Hematopoietic multipotent progenitor cell treated with erythropoietin and hydrocortisone succinate and interleukin-3 and kit ligand, for 17 days (in vitro differentiated cells): ENCODE data around the gene FAM222B.
"Not testable (repeated sequence)": the region's sequence is repeated elsewhere in the genome, so short reads cannot be mapped to it uniquely, and the experiment has no call there.

ENCODE experiments used
- DNase-seq: peaks from one replicate; pipeline ENCODE4 v3.0.0-alpha.2; 2015; ENCODE audit warnings: low spot score

Gene FAM222B

DNA sequence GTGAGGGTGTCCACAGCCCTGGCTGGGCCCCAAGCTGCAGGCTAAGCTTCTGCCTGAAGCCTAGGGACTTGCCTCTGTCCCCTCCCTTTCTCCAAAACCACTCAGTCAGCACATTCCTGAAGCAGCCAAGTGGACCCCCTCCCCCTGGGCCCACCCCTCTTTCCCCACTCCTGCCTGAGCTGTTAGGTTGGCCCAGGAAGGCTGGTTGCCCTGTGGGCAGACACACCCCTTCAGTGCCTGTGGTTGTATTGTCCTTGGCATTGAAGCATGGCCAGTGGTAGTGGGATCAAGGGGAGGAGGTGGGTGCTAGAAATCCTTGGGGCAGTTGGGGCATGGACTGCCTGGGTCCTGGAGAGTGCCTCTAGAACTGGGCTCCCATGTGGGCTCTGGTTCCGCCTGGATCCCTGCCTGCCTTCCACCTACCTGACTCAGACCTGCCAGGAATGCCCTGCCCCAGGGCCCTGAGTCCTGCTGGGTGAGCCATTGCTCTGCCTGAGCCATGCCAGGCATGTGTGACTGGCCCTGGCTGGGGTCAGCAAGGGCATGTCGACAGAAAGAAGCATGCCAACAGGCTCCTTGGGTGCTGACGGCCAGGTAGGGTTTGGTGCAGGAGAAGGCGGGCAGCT lies 96.7 kb downstream of the FAM222B start:
- no peak for DNase-seq

DNA sequence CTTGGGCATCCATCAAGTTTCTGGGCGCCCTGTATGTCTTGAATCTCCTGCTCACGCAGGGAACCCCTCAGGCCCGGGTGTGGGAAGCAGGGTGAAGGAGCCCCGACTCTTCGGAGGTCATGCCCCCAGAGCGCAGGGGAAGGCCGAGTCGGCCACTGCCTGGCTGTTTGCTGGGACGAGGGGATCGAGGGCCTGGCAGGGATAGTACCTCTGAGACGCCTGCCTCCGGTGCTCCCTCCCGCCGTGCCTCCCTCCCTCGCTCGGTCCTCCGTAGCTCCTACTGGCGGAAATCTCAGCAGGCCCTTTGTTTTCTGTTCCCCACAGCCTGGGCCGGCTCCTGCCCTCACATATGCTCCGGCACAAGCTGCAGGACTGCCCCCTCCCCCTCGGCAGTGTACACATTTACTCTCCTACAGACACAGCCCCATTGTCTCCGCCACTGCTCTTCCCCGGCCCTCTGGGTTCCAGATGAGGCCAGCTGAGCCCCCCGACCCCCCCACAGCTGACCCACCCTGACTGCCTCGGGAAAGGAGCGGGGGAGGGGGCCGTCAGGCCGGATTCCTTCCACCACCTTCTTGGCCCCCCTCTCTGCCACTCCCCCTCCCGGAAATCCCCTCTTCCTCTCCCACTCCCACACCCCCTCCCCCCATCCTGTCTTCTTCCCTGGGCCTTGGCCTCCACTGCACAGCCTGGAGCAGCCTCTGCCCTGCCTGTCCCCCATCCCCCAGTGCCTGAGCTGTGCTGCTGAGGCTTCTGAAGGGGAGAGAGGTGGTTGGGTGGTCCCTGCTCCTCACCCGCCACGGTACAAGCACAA lies 97.4 kb downstream of the FAM222B start:
- DNase-seq = no peak

DNA sequence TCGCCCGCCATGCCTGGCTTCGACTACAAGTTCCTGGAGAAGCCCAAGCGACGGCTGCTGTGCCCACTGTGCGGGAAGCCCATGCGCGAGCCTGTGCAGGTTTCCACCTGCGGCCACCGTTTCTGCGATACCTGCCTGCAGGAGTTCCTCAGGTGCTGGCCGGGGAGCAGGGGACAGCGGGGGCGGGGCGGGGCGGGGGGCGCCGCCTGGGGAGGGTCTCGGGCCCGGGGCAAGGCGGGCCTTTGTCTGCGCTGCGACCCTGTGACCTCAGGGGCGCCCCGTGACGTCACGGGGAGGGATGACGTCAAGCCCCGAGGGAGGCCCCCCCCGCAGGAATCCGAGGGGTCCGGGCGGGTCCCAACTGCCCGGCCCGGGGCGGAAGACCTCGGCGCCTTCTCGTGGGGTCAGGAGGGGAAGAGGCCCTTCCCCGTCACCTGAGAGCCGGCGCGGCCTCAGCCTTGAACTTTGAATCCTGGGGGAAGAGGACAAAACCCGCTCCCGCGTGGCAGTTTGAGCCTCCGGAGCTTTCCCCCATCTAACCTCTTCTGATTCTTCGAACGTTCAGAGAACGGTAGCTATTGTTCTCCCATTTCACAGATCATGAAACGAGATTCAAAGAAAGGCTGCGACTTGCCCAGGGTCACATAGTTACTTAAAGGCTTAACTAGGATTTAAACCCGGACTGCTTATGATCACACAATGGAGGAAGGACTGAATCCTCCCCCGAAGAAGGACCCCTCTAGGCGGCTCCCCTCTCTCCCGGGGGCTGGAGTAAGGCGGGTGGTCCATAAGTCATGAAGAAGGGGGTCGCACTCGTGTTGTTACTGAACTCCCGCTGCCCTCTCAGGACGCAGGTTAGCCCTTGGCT lies 98.3 kb downstream of the FAM222B start:
- DNase-seq = peak; percentile 65

DNA sequence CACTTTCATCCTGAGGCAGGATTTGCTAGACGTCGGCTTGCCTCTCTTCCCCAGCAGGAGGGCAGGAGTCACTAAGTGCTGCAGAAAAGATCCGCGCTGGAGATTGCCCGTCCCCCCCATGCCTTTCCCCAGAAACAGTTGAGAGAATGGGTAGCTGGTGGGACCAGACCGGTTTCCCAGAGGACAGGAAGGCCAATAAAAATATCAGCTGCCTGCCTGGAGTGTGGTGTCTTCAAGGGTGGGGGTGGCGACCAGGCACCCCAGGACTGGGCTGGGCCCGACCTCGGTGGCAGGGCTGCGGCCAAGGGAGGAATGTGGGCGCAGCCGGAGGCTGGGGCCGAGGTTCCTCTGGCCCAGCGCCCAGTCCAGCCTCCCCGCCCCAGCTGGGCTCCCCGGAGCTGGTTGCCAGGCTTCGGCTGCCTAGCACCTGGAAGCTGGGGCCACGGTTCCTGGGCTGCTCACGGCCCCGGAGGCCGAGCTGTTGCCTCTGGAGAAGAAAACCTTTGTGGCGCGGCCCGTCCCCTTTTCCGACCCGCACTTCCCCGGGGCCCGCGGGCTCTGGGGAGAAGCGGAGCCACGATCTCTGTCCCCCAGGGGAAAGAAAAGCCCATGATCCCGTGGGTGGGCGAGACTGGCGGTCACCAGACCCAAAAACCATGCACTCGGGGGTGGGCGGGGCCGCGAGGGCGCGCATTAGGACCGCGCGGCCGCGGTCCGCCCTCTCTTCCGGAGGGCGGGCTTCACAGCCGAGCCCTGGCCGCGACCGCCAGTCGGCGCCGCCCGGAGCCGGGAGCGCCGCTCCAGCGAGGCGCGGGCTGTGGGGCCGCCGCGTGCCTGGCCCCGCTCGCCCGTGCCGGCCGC lies 99.1 kb downstream of the FAM222B start, which contains the start of gene TRAF4:
Gene TRAF4 (plus strand): TSS at position 769 of the 861 bp plus-strand sequence. CDS start 102 bp downstream, outside the sequence.
- DNase-seq = peak; percentile 77

DNA sequence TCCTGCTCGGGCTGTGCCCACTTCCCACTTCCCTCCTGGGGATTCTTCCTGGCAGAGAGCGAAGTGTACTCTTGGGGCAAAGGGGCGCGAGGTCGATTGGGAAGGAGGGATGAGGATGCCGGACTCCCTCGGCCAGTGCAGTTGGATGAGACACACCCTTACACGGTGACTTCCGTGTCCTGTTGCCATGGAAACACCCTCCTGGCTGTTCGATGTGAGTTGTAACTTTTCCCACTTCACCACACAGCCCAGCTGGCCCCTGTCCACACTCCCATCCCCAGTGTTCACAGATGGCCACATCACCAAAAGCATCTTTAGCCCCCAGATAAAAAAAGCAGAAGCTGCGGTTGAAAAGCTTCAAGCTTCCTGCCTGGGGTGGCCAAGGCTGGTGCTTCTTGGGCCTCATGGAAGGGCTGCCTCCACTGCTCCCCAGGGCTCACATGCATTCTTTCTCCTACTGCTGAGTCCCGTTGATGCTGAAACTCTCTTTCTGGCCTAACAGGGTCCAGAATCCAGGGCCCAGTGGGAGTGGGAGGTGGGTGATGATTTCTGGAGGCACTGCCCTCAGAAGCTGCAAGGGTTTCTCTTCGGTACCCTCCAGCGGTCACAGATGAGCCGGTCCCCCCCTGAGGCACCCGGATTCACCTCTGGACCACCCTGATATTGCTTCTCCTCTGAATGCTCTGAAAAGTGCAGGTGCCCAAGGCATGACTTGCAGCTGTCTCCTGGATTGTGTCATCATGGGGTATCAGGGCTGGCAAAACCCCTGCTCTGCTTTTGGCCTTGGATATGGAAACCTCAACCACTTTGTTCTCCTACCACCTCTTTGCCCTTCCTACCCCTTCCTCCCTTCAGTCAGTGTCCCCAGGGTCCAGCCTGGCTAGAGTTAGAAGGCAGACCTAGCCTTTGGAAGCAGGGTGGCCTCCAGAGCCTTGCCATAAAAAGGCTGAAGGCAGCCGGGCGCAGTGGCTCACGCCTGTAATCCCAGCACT lies 100.9 kb downstream of the FAM222B start:
- DNase-seq = no peak

DNA sequence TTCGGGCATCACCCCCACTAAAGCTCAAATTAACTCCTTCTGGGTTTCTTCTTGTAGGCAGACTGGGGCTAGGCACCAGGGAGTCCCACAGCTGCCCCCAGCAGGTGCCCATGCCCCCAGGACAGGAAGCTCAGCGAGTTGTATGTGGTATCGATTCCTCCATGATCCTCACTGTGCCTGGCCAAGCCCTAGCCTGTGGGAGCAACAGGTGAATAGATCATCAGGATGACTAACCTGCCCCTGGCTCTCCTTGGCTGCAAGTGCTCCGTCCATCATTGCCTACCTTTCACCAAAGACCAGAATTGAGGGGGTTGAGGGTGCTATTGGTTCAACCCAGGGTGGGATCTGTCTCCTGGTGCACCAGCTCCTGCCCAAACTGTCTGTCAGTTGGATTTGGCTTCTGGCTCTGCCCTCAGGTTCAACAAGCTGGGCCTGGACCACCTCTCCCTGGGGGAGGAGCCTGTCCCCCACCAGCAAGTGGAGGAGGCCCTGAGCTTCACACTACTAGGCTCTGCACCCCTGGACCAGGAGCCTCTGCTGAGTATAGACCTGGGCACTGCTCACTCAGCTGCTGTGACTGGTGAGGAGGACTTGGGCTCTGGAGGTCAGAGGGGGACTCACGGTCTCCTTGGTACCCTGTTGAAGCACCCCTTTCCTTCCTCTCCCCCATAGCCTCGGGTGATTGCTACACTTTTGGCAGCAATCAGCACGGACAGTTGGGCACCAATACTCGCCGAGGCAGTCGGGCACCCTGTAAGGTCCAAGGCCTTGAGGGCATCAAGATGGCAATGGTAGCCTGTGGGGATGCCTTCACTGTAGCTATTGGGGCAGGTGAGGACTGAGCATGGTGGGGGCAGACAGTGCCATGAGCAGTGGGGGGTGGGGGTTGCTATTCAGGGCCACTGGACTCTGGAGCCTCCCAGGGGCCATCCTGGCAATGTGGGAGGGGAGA lies 101.9 kb downstream of the FAM222B start:
- no peak for DNase-seq

DNA sequence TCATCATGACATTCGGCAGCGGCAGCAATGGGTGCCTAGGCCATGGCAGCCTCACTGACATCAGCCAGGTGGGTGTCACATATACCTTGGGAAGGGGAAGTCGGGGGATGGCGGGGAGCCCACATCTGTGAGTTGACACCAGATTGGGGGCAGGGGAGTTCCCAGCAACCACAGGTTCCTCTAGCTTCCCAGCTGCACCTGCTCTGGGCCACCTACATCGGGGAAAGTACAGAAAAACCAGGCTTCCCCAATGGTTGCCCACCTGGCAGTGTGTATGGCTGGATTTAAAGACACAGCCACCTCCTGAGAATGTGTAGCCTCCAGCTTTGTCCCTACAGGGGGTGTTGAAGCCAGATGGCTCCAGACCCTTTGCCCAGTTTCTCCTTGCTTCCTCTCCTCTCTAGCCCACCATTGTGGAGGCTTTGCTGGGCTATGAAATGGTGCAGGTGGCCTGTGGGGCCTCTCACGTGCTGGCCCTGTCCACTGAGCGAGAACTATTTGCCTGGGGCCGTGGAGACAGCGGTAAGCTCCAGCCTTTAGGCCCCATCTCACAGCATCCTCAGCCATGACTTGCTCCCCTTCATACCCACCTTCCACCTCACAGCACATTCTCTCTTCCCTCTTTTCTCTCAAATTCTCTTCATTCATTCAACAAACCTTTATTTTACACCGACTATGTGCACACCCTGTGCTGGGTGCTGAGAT lies 103.8 kb downstream of the FAM222B start:
- DNase-seq = no peak

DNA sequence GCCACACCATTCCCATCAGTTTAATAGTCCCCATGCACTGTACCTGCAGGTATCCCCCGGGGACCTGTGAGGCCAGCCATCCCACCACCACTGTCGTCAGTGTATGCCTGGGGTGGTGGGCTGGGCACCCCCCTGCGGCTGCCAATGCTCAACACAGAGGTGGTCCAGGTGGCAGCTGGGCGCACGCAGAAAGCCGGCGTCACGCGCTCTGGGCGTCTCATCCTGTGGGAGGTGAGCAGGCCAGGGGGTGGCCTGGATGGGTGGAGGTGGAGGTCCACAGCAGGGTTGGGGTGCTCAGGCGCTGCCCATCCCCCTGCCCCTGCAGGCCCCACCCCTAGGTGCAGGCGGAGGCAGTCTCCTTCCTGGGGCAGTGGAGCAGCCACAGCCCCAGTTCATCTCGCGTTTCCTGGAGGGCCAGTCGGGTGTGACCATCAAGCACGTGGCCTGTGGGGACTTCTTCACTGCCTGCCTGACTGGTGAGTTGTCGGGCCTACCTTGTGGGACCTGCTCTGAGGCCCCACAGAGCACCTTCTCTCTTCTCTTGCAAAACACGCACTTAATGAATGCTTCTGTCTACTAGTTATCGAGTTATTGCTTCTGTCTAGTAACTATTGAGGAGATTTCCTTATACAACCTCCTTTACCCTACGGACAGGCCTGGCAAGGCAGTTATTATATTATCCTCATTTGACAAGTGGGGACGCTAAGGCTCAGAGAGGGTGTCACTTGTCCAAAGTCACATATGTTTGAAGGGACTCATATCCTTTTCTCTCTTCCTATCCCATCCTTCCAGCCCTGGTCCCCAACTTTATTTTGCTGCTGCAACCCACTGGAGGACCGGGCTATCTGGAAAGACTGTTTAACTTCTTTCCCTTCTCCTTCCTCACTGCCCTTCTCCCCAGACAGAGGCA lies 104.6 kb downstream of the FAM222B start:
- no peak for DNase-seq

DNA sequence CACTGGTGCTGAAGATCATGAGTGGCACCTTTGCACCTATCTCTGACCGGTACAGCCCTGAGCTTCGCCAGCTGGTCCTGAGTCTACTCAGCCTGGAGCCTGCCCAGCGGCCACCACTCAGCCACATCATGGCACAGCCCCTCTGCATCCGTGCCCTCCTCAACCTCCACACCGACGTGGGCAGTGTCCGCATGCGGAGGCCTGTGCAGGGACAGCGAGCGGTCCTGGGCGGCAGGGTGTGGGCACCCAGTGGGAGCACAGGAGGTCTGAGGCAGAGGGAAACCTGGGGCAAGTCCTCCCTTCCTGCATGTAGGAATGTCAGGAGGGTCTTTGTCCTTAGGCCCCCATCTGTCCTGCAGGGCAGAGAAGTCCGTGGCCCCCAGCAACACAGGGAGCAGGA lies 105.3 kb downstream of the FAM222B start:
- DNase-seq = no peak

DNA sequence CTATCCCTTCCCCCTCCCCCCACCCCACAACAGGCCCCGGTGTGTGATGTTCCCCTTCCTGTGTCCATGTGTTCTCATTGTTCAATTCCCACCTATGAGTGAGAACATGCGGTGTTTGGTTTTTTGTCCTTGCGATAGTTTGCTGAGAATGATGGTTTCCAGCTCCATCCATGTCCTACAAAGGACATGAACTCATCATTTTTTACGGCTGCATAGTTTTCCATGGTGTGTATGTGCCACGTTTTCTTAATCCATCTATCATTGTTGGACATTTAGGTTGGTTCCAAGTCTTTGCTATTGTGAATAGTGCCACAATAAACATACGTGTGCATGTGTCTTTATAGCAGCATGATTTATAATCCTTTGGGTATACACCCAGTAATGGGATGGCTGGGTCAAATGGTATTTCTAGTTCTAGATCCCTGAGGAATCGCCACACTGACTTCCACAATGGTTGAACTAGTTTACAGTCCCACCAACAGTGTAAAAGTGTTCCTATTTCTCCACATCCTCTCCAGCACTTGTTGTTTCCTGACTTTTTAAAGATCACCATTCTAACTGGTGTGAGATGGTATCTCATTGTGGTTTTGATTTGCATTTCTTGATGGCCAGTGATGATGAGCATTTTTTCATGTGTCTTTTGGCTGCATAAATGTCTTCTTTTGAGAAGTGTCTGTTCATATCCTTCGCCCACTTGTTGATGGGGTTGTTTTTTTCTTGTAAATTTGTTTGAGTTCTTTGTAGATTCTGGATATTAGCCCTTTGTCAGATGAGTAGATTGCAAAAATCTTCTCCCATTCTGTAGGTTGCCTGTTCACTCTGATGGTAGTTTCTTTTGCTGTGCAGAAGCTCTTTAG lies 106.4 kb downstream of the FAM222B start:
- not testable (repeated sequence) for DNase-seq

DNA sequence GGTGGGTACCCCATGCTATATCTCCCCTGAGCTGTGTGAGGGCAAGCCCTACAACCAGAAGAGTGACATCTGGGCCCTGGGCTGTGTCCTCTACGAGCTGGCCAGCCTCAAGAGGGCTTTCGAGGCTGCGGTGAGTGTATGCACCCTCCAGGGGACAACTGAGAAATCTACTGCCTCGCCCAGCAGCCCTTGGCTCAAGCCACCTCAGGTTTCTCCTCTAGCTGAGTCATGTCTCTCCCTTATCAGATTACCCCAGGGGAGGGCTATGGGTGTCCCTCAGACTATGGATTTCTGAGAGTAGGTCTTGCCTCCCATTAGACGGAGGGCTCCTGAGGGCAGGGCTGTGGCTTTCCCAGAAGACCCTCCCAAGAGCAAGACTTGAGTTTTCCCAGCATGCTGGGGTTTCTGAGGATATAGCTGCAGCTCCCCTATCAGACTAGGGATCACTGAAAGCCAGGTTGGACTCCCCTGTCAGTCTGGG lies 107.3 kb downstream of the FAM222B start:
- peak; percentile 80 for DNase-seq

DNA sequence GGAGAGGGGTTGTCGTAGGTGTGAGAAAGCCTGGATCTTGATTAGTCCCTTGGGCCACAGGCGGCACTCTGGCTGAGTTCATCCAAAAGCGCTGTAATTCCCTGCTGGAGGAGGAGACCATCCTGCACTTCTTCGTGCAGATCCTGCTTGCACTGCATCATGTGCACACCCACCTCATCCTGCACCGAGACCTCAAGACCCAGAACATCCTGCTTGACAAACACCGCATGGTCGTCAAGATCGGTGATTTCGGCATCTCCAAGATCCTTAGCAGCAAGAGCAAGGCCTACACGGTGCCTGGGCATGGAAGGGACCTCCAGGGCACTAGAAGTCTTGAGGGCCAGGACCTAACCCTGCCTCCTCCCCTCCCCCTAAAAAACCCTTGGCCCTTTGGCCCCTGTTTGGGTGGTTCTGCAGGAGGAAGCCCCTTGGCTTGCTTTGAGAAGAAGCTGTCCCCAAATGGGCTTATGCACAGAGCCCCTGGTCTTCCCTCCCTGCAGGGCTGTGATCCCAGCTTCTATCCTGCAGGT lies 107.8 kb downstream of the FAM222B start:
- DNase-seq = no peak

DNA sequence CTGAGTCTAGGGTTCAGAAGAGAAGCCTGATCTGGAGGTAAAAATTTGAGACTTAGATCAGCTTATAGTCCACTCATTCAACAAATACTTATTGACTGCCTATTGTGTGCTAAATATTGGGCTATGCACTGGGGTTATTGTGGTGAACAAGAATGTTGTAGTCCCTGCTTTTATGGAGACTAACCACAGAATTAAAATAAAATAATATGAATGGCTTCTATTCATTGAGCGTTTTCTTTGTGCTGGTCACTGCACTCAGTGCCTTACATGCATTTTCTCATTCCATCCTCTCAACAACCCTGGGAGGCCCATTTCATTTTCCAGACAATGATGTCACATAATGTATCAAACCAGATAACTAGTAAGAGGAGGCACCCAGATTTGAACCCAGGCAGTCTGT lies 109.2 kb downstream of the FAM222B start:
- DNase-seq = no peak

DNA sequence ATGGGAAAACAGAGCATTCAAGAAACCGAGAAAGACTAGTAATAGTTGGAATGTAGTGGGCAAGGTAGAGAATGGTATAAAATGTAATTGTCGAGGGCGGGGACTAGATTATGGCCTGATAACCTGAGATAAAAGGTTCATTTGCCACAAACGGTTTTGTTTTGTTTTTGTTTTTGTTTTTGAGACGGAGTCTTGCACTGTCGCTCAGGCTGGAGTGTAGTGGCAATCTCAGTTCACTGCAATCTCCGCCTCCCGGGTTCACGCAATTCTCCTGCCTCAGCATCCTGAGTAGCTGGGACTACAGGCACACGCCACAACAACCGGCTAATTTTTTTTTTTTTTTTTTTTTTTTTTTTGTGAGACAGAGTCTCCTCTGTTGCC lies 112.7 kb downstream of the FAM222B start:
- DNase-seq = no peak

DNA sequence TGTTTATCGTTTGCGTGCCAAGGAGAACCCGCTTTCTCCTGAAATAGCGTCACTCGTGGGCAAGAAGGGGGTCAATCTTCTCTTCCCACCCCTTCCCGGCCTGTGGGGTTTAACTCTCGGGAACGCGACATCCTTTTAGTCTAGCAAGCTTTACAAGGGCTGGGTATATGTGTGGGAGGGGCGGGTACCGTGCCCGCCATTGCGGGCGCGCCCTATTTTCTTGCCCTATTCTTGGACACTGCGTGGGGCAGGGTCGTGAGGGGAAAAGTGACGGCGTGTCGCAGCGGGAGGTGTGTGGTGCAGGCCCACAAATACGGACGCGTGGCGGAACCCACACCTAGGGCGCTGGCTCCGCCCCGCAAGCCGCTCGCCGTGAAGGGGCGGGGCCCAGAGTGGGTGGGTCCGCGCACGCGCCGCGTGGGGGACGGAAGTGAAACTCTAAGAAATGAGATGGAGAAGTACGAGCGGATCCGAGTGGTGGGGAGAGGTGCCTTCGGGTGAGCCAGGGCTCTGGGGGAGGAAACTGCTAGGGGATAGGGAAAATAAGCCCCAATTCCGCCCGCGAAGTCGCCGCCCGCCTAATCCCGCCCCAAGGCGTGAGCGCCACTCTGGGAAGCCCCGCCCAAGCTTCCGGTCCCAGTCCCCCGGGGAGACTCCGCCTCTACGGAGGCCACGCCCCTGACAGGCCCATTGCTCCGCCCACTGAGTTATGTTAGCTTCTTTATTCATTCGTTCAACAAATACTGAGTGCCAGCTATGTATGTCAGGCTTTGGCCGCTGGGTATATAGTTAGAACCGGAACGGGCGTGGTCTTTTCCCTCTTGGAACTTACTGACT lies 114.0 kb downstream of the FAM222B start, which contains the start of gene NEK8:
Gene NEK8 (plus strand): TSS at position 425 of the 837 bp plus-strand sequence. CDS start 26 bp downstream, at position 451.
- peak; percentile 98 for DNase-seq
